Measurements from ENCODE around the gene LENG8. TPM values are rescaled to one million over a fixed set of nuclear protein-coding genes. Genes with fewer than 3 reads are reported as not detected.

Gene LENG8
- total and polyA plus RNA-seq, 2 of the 8 experiments (the other 6 are each of a cell fraction or from before 2014, with no cell fraction given), result 62.2 to 108 TPM

- TF ChIP-seq CHD7 (IDR thresholded peaks at IDR 0.05; ENCODE audit: insufficient replicate concordance, low read length), result no peak
- no peak for TF ChIP-seq E2F6 (IDR thresholded peaks at IDR 0.05)
- TF ChIP-seq ASH2L (IDR thresholded peaks at IDR 0.05; ENCODE audit: low read length), result no peak
- TF ChIP-seq SRF (IDR thresholded peaks at IDR 0.05; ENCODE audit: low read depth, low read length), result no peak
- no peak for TF ChIP-seq BCL11A (IDR thresholded peaks at IDR 0.05; ENCODE audit: low read depth in 2 of 2, low read length in 2 of 2)
- no peak for TF ChIP-seq TEAD4 (IDR thresholded peaks at IDR 0.05; ENCODE audit: low read depth, low read length)
- TF ChIP-seq EP300 (IDR thresholded peaks at IDR 0.05; ENCODE audit: borderline replicate concordance in 1 of 2, low read depth in 2 of 2, low read length in 2 of 2), result no peak
Observed at GRCh38 chr19:54507824-54508223, 58.8 kb downstream of the LENG8 start (continued).

Data from H1 (cell line).